ENCODE measurements around the gene ITGAX.

DNA sequence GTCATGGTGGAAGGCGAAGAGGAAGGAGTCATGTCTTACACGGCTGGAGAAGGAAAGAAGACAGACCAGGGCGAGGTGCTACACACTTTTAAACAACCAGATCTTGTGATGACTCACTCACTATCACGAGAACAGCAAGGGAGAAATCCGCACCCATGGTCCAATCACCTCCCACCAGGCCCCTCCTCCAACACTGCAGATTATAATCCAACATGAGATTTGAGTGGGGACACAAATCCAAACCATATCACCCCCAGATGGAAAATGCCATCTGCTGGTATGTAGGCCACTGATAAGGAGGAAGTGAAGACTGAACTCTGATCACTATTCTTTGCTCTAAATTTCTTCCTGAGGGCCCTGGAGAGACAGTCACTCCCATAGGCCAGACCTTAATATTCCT lies 7.5 kb upstream of the ITGAX start:
- TF ChIP-seq POLR2A (IDR thresholded peaks at IDR 0.05; ENCODE audit: low read depth, low read length) (no peak), TAF1 (IDR thresholded peaks at IDR 0.05; ENCODE audit: borderline replicate concordance, low read depth, low read length) (no peak), POLR2AphosphoS5 (IDR thresholded peaks at IDR 0.05; ENCODE audit: low read depth, low read length) (no peak)

All from GM12892 (cell line).